SK-N-SH (cell line): ENCODE measurements around the gene AUTS2. TPM values are rescaled to one million over a fixed set of nuclear protein-coding genes. Genes with fewer than 3 reads are reported as not detected.

Experiments
- CTCF ChIA-PET: fragments of 300-600, 350-600 bp; formaldehyde crosslinking; extraction: SDS; loops from one replicate; lab custom pipeline; 2021; lab: Yijun Ruan, JAX
- POLR2A ChIA-PET: fragments of 350-600 bp; sonication (Branson Sonifier 250); formaldehyde crosslinking; extraction: SDS; loops from one replicate; lab custom pipeline; 2020; ENCODE audit warnings: antibody characterized with exemption, inconsistent platforms; lab: Yijun Ruan, JAX
- DNase-seq: peaks from one replicate; pipeline ENCODE4 v3.0.0; 2012
- H2AFZ ChIP-seq: fragments of 200-600 bp; sonication (generic); 2 replicates; pipeline ENCODE4 v1.8.1; 2016; ENCODE audit warnings: antibody characterized with exemption, mild to moderate bottlenecking, low read depth
- H3F3A ChIP-seq: fragments of 200-600 bp; sonication (generic); replicated peaks from 2 replicates; pipeline ENCODE3; 2016; ENCODE audit warnings: antibody characterized with exemption, mild to moderate bottlenecking; ENCODE audit not compliant: insufficient read depth
- H3K27ac ChIP-seq, 2 experiments: fragments of 200-500 bp in 1 of 2; fragments of 200-600 bp in 1 of 2; sonication (Bioruptor generic) in 1 of 2; sonication (generic), shearing (Covaris generic) in 1 of 2; 2 replicates each; pipeline versions ENCODE4 v1.5.1 to v1.6.1; 2014 to 2016; ENCODE audit warnings: low read depth in 2 of 2, inconsistent platforms in 1 of 2, low read length in 1 of 2, mild to moderate bottlenecking in 1 of 2, mixed read lengths in 1 of 2
- H3K27me3 ChIP-seq: fragments of 200-600 bp; sonication (generic), shearing (Covaris generic); 2 replicates; pipeline ENCODE4 v1.6.1; 2016; ENCODE audit warnings: mixed run types; ENCODE audit not compliant: insufficient read depth
- H3K36me3 ChIP-seq, 2 experiments: fragments of 200-500 bp in 1 of 2; fragments of 200-600 bp in 1 of 2; sonication (Bioruptor generic) in 1 of 2; sonication (generic) in 1 of 2; replicated peaks in 1 of 2; 2 replicates each; pipeline versions ENCODE3 to v1.5.1; 2014 to 2016; ENCODE audit warnings: low read length in 1 of 2, mild to moderate bottlenecking in 1 of 2; ENCODE audit not compliant: insufficient read depth in 2 of 2, control insufficient read depth in 1 of 2
- H3K4me1 ChIP-seq, 2 experiments: fragments of 200-500 bp in 1 of 2; fragments of 200-600 bp in 1 of 2; sonication (Bioruptor generic) in 1 of 2; sonication (generic), shearing (Covaris generic) in 1 of 2; 2 replicates each; pipeline versions ENCODE4 v1.5.1 to v1.6.1; 2014 to 2016; ENCODE audit warnings: low read depth in 1 of 2, low read length in 1 of 2, mixed run types in 1 of 2; ENCODE audit not compliant: insufficient read depth in 2 of 2, control insufficient read depth in 1 of 2
- H3K4me2 ChIP-seq: fragments of 200-600 bp; sonication (generic), shearing (Covaris generic); 2 replicates; pipeline ENCODE4 v1.6.1; 2017; ENCODE audit warnings: mixed run types
- H3K4me3 ChIP-seq, 2 experiments: fragments of 200-500 bp in 1 of 2; fragments of 200-600 bp in 1 of 2; sonication (Bioruptor generic) in 1 of 2; sonication (generic), shearing (Covaris generic) in 1 of 2; 2 replicates each; pipeline versions ENCODE4 v1.5.1 to v1.8.1; 2014 to 2016; ENCODE audit warnings: low read depth in 2 of 2, inconsistent platforms in 1 of 2, low read length in 1 of 2, mild to moderate bottlenecking in 1 of 2, mixed read lengths in 1 of 2, moderate library complexity in 1 of 2
- H3K79me2 ChIP-seq: fragments of 200-600 bp; sonication (generic); 2 replicates; pipeline ENCODE4 v1.8.1; 2017; ENCODE audit warnings: mild to moderate bottlenecking; ENCODE audit not compliant: insufficient read depth
- H3K9ac ChIP-seq: fragments of 200-600 bp; sonication (generic); 2 replicates; pipeline ENCODE4 v1.6.1; 2017; ENCODE audit warnings: mixed run types
- H3K9me2 ChIP-seq: fragments of 200-600 bp; sonication (generic); 2 replicates; pipeline ENCODE4 v1.6.1; 2017; ENCODE audit warnings: mixed run types
- H3K9me3 ChIP-seq: fragments of 200-600 bp; sonication (generic); 2 replicates; pipeline ENCODE4 v1.6.1; 2017; ENCODE audit warnings: mixed run types, mild to moderate bottlenecking, moderate library complexity
- H4K20me1 ChIP-seq: fragments of 200-600 bp; sonication (generic); 2 replicates; pipeline ENCODE4 v1.6.1; 2017; ENCODE audit warnings: mild to moderate bottlenecking, mixed run types; ENCODE audit not compliant: insufficient read depth
- EP300 ChIP-seq, 2 experiments: IDR thresholded peaks; 2 replicates each; pipeline versions ENCODE4 v1.4.0 to v1.6.1; 2012; ENCODE audit warnings: borderline replicate concordance in 1 of 2, low read depth in 1 of 2, low read length in 1 of 2
- EZH2phosphoT487 ChIP-seq: fragments of 200-600 bp; sonication (generic); IDR thresholded peaks from 2 replicates; pipeline ENCODE4 v1.6.1; 2017; ENCODE audit warnings: low read depth, mixed run types, mild to moderate bottlenecking, antibody characterized with exemption, moderate library complexity, borderline replicate concordance
- FOSL2 ChIP-seq: IDR thresholded peaks from 2 replicates; pipeline ENCODE4 v1.4.0; 2012; ENCODE audit warnings: low read depth, mild to moderate bottlenecking, moderate library complexity, borderline replicate concordance
- FOXJ3 ChIP-seq: sonication (generic); formaldehyde crosslinking; IDR thresholded peaks from 2 replicates; pipeline ENCODE4 v1.5.1; 2020; ENCODE audit warnings: mild to moderate bottlenecking, missing genetic modification reagents
- FOXM1 ChIP-seq: IDR thresholded peaks from 2 replicates; pipeline ENCODE4 v1.4.0; 2012; ENCODE audit warnings: low read depth, mild to moderate bottlenecking
- GABPA ChIP-seq: IDR thresholded peaks from 2 replicates; pipeline ENCODE4 v1.4.0; 2012; ENCODE audit warnings: low read depth, mild to moderate bottlenecking
- GATA2 ChIP-seq: sonication (generic); formaldehyde crosslinking; IDR thresholded peaks from 2 replicates; pipeline ENCODE4 v1.5.0; 2020; ENCODE audit warnings: mild to moderate bottlenecking, missing genetic modification reagents
- NFIC ChIP-seq: IDR thresholded peaks from 2 replicates; pipeline ENCODE4 v1.4.0; 2012; ENCODE audit warnings: borderline replicate concordance
- NRF1 ChIP-seq: IDR thresholded peaks from 2 replicates; pipeline ENCODE4 v1.6.1; 2012; ENCODE audit warnings: low read depth, mild to moderate bottlenecking, low read length
- PBX3 ChIP-seq: IDR thresholded peaks from 2 replicates; pipeline ENCODE4; 2012
- REST ChIP-seq: IDR thresholded peaks from 2 replicates; pipeline ENCODE4 v1.6.1; 2012; ENCODE audit warnings: mild to moderate bottlenecking, low read depth, low read length, moderate library complexity
- RFX5 ChIP-seq: IDR thresholded peaks from 2 replicates; pipeline ENCODE4 v1.6.1; 2012; ENCODE audit warnings: mild to moderate bottlenecking, improper control_type of control experiment, low read length
- TAF1 ChIP-seq: IDR thresholded peaks from 2 replicates; pipeline ENCODE4 v1.6.1; 2012; ENCODE audit warnings: low read depth, mild to moderate bottlenecking, low read length, moderate library complexity, borderline replicate concordance
- TCF12 ChIP-seq: IDR thresholded peaks from 2 replicates; pipeline ENCODE4 v1.4.0; 2012
- TEAD4 ChIP-seq: IDR thresholded peaks from 2 replicates; pipeline ENCODE4 v1.4.0; 2012; ENCODE audit warnings: mild to moderate bottlenecking, borderline replicate concordance; ENCODE audit not compliant: insufficient read depth
- USF1 ChIP-seq: IDR thresholded peaks from 2 replicates; pipeline ENCODE4 v1.4.0; 2012; ENCODE audit warnings: low read depth, borderline replicate concordance
- USF2 ChIP-seq: fragments of 150-350 bp; IDR thresholded peaks from 2 replicates; pipeline ENCODE4 v1.6.1; 2017; ENCODE audit warnings: antibody characterized with exemption, low read length, low read depth, borderline replicate concordance
- WGBS: methylation state at CpG from one replicate; pipeline ENCODE4 v1.1.6; 2017; ENCODE audit warnings: low lambda C conversion rate; 5-methylcytosine and 5-hydroxymethylcytosine counted together
- polyA plus RNA-seq, 3 experiments: library from polyadenylated mRNA; depleted of rRNA; stranded (reverse); fragments of >200 nt; gene quantifications; 2 replicates each; pipeline ENCODE4 v1.2.3, GENCODE V29; 2012

The AUTS2 gene
- polyA plus RNA-seq, 1 of the 3 experiments (the other 2 are of a cell fraction), result 15.6 TPM

GRCh38 chr7:69906283-69906995 lies 308.2 kb downstream of the AUTS2 start:
- no peak overlapping the region for H3K27ac ChIP-seq
- H3F3A ChIP-seq, result no peaks in the 10 kb centered on the region
- no peaks in the 10 kb centered on the region for H3K9me2 ChIP-seq
- no peak overlapping the region for H3K4me3 ChIP-seq
- CTCF ChIA-PET, result interaction anchor here (0.6 to 3.5 kb wide), 6 partner anchors 25 to 792 kb away, joined by 3 to 18 read pairs (median 4); no protein-coding TSS in a partner anchor
- H2AFZ ChIP-seq, result no peak overlapping the region
- no peaks in the 10 kb centered on the region; the same call in 1 of the 2 replicates for H4K20me1 ChIP-seq
- H3K79me2 ChIP-seq, result no peaks in the 10 kb centered on the region; the same call in 1 of the 2 replicates
- no peak for DNase-seq
- POLR2A ChIA-PET, result interaction anchor here (0.6 kb wide), 1 partner anchor 100 kb away, joined by 3 read pairs; no protein-coding TSS in a partner anchor
- no peaks in the 10 kb centered on the region for H3K27me3 ChIP-seq
- no peak overlapping the region for H3K4me2 ChIP-seq
- 91% methylated on average over 8 of the region's 8 CpGs for WGBS
- peaks cover 10 to 16% of the 10 kb centered on the region in 2 experiments for H3K4me1 ChIP-seq
- peaks cover 0 to 4% of the 10 kb centered on the region in 2 experiments for H3K36me3 ChIP-seq
- no peak overlapping the region for H3K9ac ChIP-seq
- no peak for TF ChIP-seq PBX3
- no peak for TF ChIP-seq EZH2phosphoT487
- no peak for TF ChIP-seq GATA2 (CRISPR knock-in tag)
- no peak for TF ChIP-seq FOSL2
- TF ChIP-seq TCF12, result no peak
- no peak for TF ChIP-seq GABPA
- no peak for TF ChIP-seq USF1
- no peak for TF ChIP-seq NRF1
- no peak for TF ChIP-seq FOXM1
- H3K9me3 ChIP-seq, result no peaks in the 10 kb centered on the region

- DNase-seq, result no peak
- no peaks in the 10 kb centered on the region; the same call in 1 of the 2 replicates for H4K20me1 ChIP-seq
- ChIA-PET CTCF (interaction anchor here (0.8 to 3.5 kb wide), 6 partner anchors 8 to 505 kb away, joined by 3 to 18 read pairs (median 4); no protein-coding TSS in a partner anchor), POLR2A (interaction anchor here (0.8 kb wide), 1 partner anchor 12 kb away, joined by 3 read pairs; no protein-coding TSS in a partner anchor)
- H2AFZ ChIP-seq, result no peak overlapping the region
- H3K4me3 ChIP-seq, result no peak overlapping the region
- H3K9me2 ChIP-seq, result no peaks in the 10 kb centered on the region
- H3K9ac ChIP-seq, result no peak overlapping the region
- no peak overlapping the region for H3K4me2 ChIP-seq
- no peaks in the 10 kb centered on the region for H3F3A ChIP-seq
- H3K27ac ChIP-seq, result no peak overlapping the region
- H3K79me2 ChIP-seq, result no peaks in the 10 kb centered on the region; the same call in 1 of the 2 replicates
- H3K9me3 ChIP-seq, result no peaks in the 10 kb centered on the region
- H3K4me1 ChIP-seq, result peaks cover 10 to 18% of the 10 kb centered on the region in 2 experiments
- H3K36me3 ChIP-seq, result peaks cover 0 to 4% of the 10 kb centered on the region in 2 experiments
- no peaks in the 10 kb centered on the region for H3K27me3 ChIP-seq
- TF ChIP-seq REST, result no peak
- no peak for TF ChIP-seq NFIC
- no peak for TF ChIP-seq PBX3
- no peak for TF ChIP-seq EP300 (IDR thresholded peaks at IDR 0.05; ENCODE audit: borderline replicate concordance in 1 of 2, low read depth in 1 of 2, low read length in 1 of 2)
- no peak for TF ChIP-seq GABPA
- no peak for TF ChIP-seq USF2
- no peak for TF ChIP-seq TEAD4
- no peak for TF ChIP-seq RFX5
- no peak for TF ChIP-seq TAF1
- TF ChIP-seq FOXJ3 (CRISPR knock-in tag), result no peak
- TF ChIP-seq USF1, result no peak
These were observed 309.4 kb downstream of the AUTS2 start for GRCh38 chr7:69907720-69908119.
